HG03439 (cell line): ENCODE measurements around the gene SPRR1A.

Experiments used
- ATAC-seq: cut with Tn5 transposase; IDR thresholded peaks from one replicate; pipeline ENCODE4 v1.9.1; 2021; ENCODE audit warnings: mild to moderate bottlenecking, moderate library complexity; ENCODE audit not compliant: unreplicated experiment

SPRR1A gene

GRCh38 chr1:153025797-153026196 lies 41.9 kb downstream of the SPRR1A start:
- no peak for ATAC-seq

GRCh38 chr1:153028766-153029165 lies 44.9 kb downstream of the SPRR1A start:
- no peak for ATAC-seq

GRCh38 chr1:153030895-153031294 lies 47.0 kb downstream of the SPRR1A start, which contains the start of gene SPRR1B:
Gene SPRR1B, plus strand, starts transcription at chr1:153031203. Its CDS starts 1,143 bp downstream, at chr1:153032346.
- no peak for ATAC-seq

GRCh38 chr1:153032073-153032472 lies 48.2 kb downstream of the SPRR1A start:
- ATAC-seq, result no peak

GRCh38 chr1:153032677-153033308 lies 48.9 kb downstream of the SPRR1A start:
- no peak for ATAC-seq

- ATAC-seq, result no peak
Measured at GRCh38 chr1:153035211-153035610, 51.3 kb downstream of the SPRR1A start.
